Endothelial cell (in vitro differentiated cells): Measurements from ENCODE around the gene COMMD2. TPM values are rescaled to one million over a fixed set of nuclear protein-coding genes. Genes with fewer than 3 reads are reported as not detected.

Experiments
- DNase-seq: peaks from one replicate; pipeline ENCODE4 v3.0.0; 2021; ENCODE audit warnings: low spot score
- H3K27ac Mint-ChIP-seq: one replicate; pipeline ENCODE4 v1.8.0; 2021; ENCODE audit warnings: mixed read lengths, inconsistent platforms; ENCODE audit not compliant: unreplicated experiment
- H3K27me3 Mint-ChIP-seq: one replicate; pipeline ENCODE4 v1.8.0; 2021; ENCODE audit warnings: mild to moderate bottlenecking, moderate library complexity, mixed read lengths, inconsistent platforms; ENCODE audit not compliant: unreplicated experiment
- H3K36me3 Mint-ChIP-seq: one replicate; pipeline ENCODE4 v1.8.0; 2021; ENCODE audit warnings: mild to moderate bottlenecking, low read depth, mixed read lengths, inconsistent platforms; ENCODE audit not compliant: unreplicated experiment
- H3K4me1 Mint-ChIP-seq: one replicate; pipeline ENCODE4 v1.8.0; 2021; ENCODE audit warnings: mild to moderate bottlenecking, mixed read lengths, inconsistent platforms; ENCODE audit not compliant: unreplicated experiment
- H3K4me3 Mint-ChIP-seq: one replicate; pipeline ENCODE4 v1.8.0; 2021; ENCODE audit warnings: mild to moderate bottlenecking, mixed read lengths, inconsistent platforms; ENCODE audit not compliant: unreplicated experiment
- H3K9me3 Mint-ChIP-seq: one replicate; pipeline ENCODE4 v1.8.0; 2021; ENCODE audit warnings: mixed read lengths, inconsistent platforms; ENCODE audit not compliant: unreplicated experiment
- total RNA-seq: library from RNA; stranded (reverse); fragmentation: NEBNext Ultra II Directional; extraction: Animal tissue kit (Norgen Biotek cat#: 25700); gene quantifications from one replicate; pipeline ENCODE4 v1.2.1, GENCODE V29; 2021; ENCODE audit not compliant: unreplicated experiment
- TF ChIP-seq, protein P1 (sequence below): fragments of 200-600 bp; sonication (generic); IDR thresholded peaks from one replicate; pipeline ENCODE4 v1.5.0; 2021; ENCODE audit warnings: antibody characterized with exemption; ENCODE audit not compliant: unreplicated experiment

COMMD2 gene
- total RNA-seq, 1 donor from 2014 or later = 43.8 TPM

- Mint-ChIP-seq H3K4me3 (no peak overlapping the region), H3K27ac (no peak overlapping the region), H3K4me1 (peaks cover 6% of the 10 kb centered on the region), H3K9me3 (no peaks in the 10 kb centered on the region), H3K27me3 (peaks cover 1% of the 10 kb centered on the region), H3K36me3 (no peaks in the 10 kb centered on the region)
- TF ChIP-seq, protein P1, sequence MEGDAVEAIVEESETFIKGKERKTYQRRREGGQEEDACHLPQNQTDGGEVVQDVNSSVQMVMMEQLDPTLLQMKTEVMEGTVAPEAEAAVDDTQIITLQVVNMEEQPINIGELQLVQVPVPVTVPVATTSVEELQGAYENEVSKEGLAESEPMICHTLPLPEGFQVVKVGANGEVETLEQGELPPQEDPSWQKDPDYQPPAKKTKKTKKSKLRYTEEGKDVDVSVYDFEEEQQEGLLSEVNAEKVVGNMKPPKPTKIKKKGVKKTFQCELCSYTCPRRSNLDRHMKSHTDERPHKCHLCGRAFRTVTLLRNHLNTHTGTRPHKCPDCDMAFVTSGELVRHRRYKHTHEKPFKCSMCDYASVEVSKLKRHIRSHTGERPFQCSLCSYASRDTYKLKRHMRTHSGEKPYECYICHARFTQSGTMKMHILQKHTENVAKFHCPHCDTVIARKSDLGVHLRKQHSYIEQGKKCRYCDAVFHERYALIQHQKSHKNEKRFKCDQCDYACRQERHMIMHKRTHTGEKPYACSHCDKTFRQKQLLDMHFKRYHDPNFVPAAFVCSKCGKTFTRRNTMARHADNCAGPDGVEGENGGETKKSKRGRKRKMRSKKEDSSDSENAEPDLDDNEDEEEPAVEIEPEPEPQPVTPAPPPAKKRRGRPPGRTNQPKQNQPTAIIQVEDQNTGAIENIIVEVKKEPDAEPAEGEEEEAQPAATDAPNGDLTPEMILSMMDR = peak; percentile 77
- DNase-seq = peak; percentile 73
Observed at GRCh38 chr3:149771652-149772271, 19.5 kb upstream of the COMMD2 start.

GRCh38 chr3:149770246-149770645 is 18.0 kb upstream of the COMMD2 start:
- Mint-ChIP-seq H3K27ac (no peak overlapping the region), H3K27me3 (peaks cover 2% of the 10 kb centered on the region), H3K36me3 (no peaks in the 10 kb centered on the region), H3K4me1 (peaks cover 6% of the 10 kb centered on the region), H3K4me3 (no peak overlapping the region), H3K9me3 (no peaks in the 10 kb centered on the region)
- TF ChIP-seq, protein P1 = no peak
- DNase-seq = no peak

GRCh38 chr3:149768704-149769103 is 16.4 kb upstream of the COMMD2 start:
- H3K4me1 Mint-ChIP-seq = peaks cover 6% of the 10 kb centered on the region
- no peak overlapping the region for H3K4me3 Mint-ChIP-seq
- no peak overlapping the region for H3K27ac Mint-ChIP-seq
- TF ChIP-seq, protein P1 = no peak
- no peaks in the 10 kb centered on the region for H3K36me3 Mint-ChIP-seq
- peaks cover 2% of the 10 kb centered on the region for H3K27me3 Mint-ChIP-seq
- H3K9me3 Mint-ChIP-seq = no peaks in the 10 kb centered on the region
- no peak for DNase-seq

- TF ChIP-seq, protein P1 = no peak
- H3K4me3 Mint-ChIP-seq = no peak overlapping the region
- no peak for DNase-seq
- H3K27me3 Mint-ChIP-seq = peaks cover 2% of the 10 kb centered on the region
- H3K4me1 Mint-ChIP-seq = peaks cover 3% of the 10 kb centered on the region
- H3K36me3 Mint-ChIP-seq = no peaks in the 10 kb centered on the region
- H3K9me3 Mint-ChIP-seq = no peaks in the 10 kb centered on the region
- H3K27ac Mint-ChIP-seq = no peak overlapping the region
Observed at GRCh38 chr3:149767720-149768119, 15.4 kb upstream of the COMMD2 start.

DNA sequence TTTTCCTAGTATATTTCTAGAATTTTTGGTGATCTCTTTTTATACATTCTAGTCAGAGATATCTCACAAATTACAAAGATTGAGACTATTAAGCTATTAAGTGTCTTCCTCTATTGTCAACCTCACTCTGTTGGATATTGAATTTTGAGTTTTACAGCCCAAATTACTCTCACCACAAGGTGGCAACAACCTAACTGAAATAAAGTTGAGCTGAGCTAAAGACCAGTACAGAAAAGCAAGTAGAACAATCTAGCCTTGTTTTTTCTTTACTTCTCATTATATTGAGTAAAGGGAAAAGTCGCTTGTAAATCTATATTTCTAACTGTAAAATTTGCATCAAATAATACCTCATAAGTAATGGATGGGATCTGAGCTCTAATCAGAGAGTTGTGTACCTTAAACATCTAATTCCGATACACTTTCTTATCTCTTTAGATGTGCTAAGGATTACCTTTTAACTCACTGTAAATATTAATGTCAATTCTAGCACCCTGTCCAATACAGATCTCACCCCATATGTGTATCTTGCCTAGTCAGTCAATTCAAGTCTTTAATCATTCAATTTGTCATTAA is 13.6 kb upstream of the COMMD2 start:
- no peak overlapping the region for H3K27ac Mint-ChIP-seq
- peaks cover 1% of the 10 kb centered on the region for H3K27me3 Mint-ChIP-seq
- no peaks in the 10 kb centered on the region for H3K4me1 Mint-ChIP-seq
- H3K9me3 Mint-ChIP-seq = no peaks in the 10 kb centered on the region
- no peaks in the 10 kb centered on the region for H3K36me3 Mint-ChIP-seq
- no peak for DNase-seq
- TF ChIP-seq, protein P1 = peak; percentile 47
- no peak overlapping the region for H3K4me3 Mint-ChIP-seq
